Muscle of leg (tissue), 11 donors: ENCODE measurements around the gene SLC7A11. TPM values are rescaled to one million over a fixed set of nuclear protein-coding genes. Genes with fewer than 3 reads are reported as not detected.
A peak's percentile ranks its signal among the peaks of the same experiment; 100 is the strongest.

Source experiments
- DNase-seq: peaks from one replicate; pipeline ENCODE4 v3.0.0; 2013
- H3K27ac ChIP-seq: one replicate; pipeline ENCODE4 v1.5.1; 2013; ENCODE audit warnings: mild to moderate bottlenecking, low read length, control low read depth
- H3K27me3 ChIP-seq: one replicate; pipeline ENCODE4 v1.6.1; 2013; ENCODE audit warnings: low read length; ENCODE audit not compliant: control insufficient read depth, insufficient read depth
- H3K36me3 ChIP-seq: one replicate; pipeline ENCODE4 v1.6.1; 2013; ENCODE audit warnings: low read length; ENCODE audit not compliant: control insufficient read depth, insufficient read depth
- H3K4me1 ChIP-seq: one replicate; pipeline ENCODE4 v1.6.1; 2013; ENCODE audit warnings: low read length; ENCODE audit not compliant: control insufficient read depth, insufficient read depth
- H3K4me3 ChIP-seq: one replicate; pipeline ENCODE4 v1.5.1; 2013; ENCODE audit warnings: low read length, control low read depth
- H3K9me3 ChIP-seq: replicated peaks from 2 replicates; pipeline ENCODE4 v1.6.1; 2013; ENCODE audit warnings: low read depth, low read length; ENCODE audit not compliant: control insufficient read depth
- WGBS: methylation state at CpG from one replicate; pipeline ENCODE4 v1.1.5; 2013; ENCODE audit warnings: missing lambda C conversion rate; ENCODE audit not compliant: insufficient coverage; 5-methylcytosine and 5-hydroxymethylcytosine counted together
- polyA plus RNA-seq, 8 donors: library from polyadenylated mRNA; unstranded; fragments of 120-200 nt; gene quantifications; one replicate each; pipeline versions ENCODE4 v1.2.1 to v1.2.3, GENCODE V29; 2013; ENCODE audit warnings: inconsistent platforms in 1 of 8, low replicate concordance in 1 of 8; ENCODE audit not compliant: insufficient read length in 8 of 8, insufficient read depth in 1 of 8
- total RNA-seq: library from RNA; stranded (reverse); fragments of 120-200 nt; gene quantifications from one replicate; pipeline ENCODE4 v1.2.4, GENCODE V29; 2013

SLC7A11 gene
- total and polyA plus RNA-seq, 9 donors, result 0.50 to 1.2 (median 0.80) TPM

DNA sequence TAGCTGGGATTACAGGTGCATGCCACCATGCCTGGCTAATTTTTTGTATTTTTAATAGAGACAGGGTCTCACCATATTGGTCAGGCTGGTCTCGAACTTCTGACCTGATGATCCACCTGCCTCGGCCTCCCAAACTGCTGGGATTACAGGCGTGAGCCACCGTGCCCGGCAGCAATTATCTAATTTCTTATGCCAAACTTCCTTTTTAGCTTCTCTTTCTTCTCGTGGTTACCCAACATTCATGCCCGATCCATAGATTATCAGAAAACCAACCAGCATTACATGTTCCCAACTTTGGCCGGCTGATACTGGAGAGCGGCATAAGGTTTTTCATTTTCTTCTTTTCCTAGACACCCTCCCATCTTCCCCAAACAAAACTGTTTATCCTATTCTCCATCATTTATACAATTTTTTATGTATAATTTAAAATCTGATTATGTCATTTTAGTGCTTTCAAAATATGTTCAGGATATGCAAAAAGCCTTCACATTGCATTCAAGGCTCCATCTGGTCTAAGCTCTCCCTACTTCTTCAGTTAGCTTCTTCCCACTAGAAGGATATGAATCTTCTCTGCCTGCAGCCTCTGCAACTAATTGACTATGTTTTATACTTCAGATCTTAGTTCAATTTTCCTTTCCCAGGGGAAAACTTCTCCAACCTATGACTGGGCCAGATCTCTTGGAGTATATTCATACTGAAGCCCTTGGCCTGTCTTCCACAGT is 8.7 kb downstream of the SLC7A11 start:
- 89% methylated on average over 8 of the region's 9 CpGs for WGBS
- no peaks in the 10 kb centered on the region for H3K36me3 ChIP-seq
- no peaks in the 10 kb centered on the region for H3K4me1 ChIP-seq

DNA sequence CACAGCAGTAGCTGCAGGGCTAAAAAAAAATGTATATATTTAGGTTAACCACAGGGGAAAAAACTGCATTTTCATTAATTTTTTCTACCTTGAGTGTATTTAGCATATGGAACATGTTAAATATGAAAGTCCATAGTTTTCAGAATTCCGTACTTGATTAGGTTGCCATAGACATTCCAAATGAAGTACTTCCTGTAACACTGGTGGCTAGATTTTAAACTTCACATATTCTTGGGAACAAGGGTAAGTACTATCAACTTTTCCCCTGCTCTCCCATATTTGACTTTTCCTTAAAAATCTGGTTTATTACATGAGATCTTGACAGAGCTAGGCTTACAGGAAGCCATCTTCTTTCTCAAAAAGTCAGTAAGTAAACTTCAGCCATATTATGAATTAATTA is 9.8 kb downstream of the SLC7A11 start:
- no peaks in the 10 kb centered on the region for H3K36me3 ChIP-seq

More for the DNA sequence above, 8.7 kb downstream of the SLC7A11 start:
- H3K27ac ChIP-seq, result no peak overlapping the region
- H3K9me3 ChIP-seq, result no peaks in the 10 kb centered on the region
- no peaks in the 10 kb centered on the region for H3K27me3 ChIP-seq
- no peak for DNase-seq
- H3K4me3 ChIP-seq, result no peak overlapping the region

GRCh38 chr4:138230048-138230447 is 12.1 kb downstream of the SLC7A11 start:
- Histone ChIP-seq H3K9me3 (no peaks in the 10 kb centered on the region), H3K36me3 (no peaks in the 10 kb centered on the region), H3K4me3 (no peak overlapping the region), H3K27me3 (no peaks in the 10 kb centered on the region), H3K27ac (no peak overlapping the region), H3K4me1 (no peaks in the 10 kb centered on the region)
- no CpG with 5 or more reads among the region's 3 CpGs for WGBS
- no peak for DNase-seq

More for the DNA sequence above, 9.8 kb downstream of the SLC7A11 start:
- Histone ChIP-seq H3K27me3 (no peaks in the 10 kb centered on the region), H3K4me1 (no peaks in the 10 kb centered on the region), H3K9me3 (no peaks in the 10 kb centered on the region), H3K4me3 (no peak overlapping the region), H3K27ac (no peak overlapping the region)
- DNase-seq, result no peak
- no CpG with 5 or more reads among the region's 1 CpG for whole genome bisulfite sequencing

DNA sequence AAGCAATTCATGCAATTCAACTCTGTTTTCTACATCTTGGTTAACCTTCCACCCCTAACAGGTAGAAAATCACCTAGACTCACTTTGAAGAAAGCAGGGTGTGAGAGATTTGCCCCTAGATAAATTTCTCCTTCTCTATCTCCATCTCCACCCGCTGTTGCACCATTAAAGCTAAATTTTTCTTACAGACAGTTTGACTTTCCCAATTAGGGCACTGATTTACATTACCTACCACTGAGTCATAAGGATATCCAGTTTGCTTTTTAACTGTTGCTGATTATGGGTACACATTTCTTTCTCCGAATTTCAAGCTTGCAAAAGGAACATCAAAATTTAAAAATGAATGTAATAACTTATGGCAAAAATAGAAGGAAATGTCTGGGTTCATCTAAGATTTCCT is 13.0 kb downstream of the SLC7A11 start:
- no peaks in the 10 kb centered on the region for H3K27me3 ChIP-seq
- DNase-seq, result no peak
- no peaks in the 10 kb centered on the region for H3K4me1 ChIP-seq
- no CpG with 5 or more reads among the region's 2 CpGs for WGBS
- H3K4me3 ChIP-seq, result no peak overlapping the region
- H3K36me3 ChIP-seq, result no peaks in the 10 kb centered on the region
- no peaks in the 10 kb centered on the region for H3K9me3 ChIP-seq
- no peak overlapping the region for H3K27ac ChIP-seq

- peaks cover 4% of the 10 kb centered on the region for H3K4me1 ChIP-seq
- no peak for DNase-seq
- no peaks in the 10 kb centered on the region for H3K9me3 ChIP-seq
- 48% methylated on average over 2 of the region's 3 CpGs for WGBS
- H3K27me3 ChIP-seq, result no peaks in the 10 kb centered on the region
- H3K27ac ChIP-seq, result no peak overlapping the region
- H3K4me3 ChIP-seq, result no peak overlapping the region
- H3K36me3 ChIP-seq, result no peaks in the 10 kb centered on the region
Observed at GRCh38 chr4:138226351-138226750, 15.8 kb downstream of the SLC7A11 start.

DNA sequence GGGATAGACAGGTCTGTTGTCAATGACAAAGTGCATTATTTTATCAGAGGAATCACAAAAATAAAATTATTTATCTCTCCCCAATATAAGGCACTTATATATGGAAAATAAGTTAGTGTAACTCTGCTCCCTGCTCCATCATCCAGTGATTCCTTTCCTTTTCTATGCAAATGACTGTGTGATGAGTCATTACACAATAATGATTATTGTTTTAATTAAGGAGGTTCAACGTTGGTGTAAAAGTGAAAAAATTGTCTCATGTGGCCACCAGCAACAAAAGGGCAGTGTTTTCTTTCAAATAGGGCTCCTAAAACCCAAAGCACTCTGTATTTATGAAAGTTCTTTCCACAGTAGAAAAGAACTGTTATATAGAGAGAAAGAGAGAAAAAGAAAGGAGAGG is 16.7 kb downstream of the SLC7A11 start:
- no peak for DNase-seq
- H3K27me3 ChIP-seq, result no peaks in the 10 kb centered on the region
- H3K36me3 ChIP-seq, result no peaks in the 10 kb centered on the region
- no peak overlapping the region for H3K27ac ChIP-seq
- no peaks in the 10 kb centered on the region for H3K9me3 ChIP-seq
- peaks cover 4% of the 10 kb centered on the region for H3K4me1 ChIP-seq
- WGBS, result no CpG with 5 or more reads among the region's 1 CpG
- H3K4me3 ChIP-seq, result no peak overlapping the region

DNA sequence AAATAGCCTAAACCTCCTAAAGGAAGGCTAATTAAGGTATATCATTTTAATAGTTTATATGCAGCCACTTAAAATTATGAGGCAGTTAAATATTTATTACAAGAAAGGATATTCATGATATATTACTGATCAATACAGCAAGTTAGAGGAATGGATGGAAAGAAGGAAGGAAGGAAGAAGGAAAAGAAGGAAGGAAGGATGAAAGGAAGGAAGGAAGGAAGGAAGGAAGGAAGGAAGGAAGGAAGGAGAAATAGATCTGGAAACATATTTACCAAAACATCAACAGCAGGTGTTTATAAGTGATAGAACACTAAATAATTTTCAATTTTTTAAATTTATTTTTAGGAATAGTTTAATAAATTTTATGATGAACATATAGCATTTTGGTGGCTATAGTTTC is 17.5 kb downstream of the SLC7A11 start:
- Histone ChIP-seq H3K27me3 (no peaks in the 10 kb centered on the region), H3K9me3 (no peaks in the 10 kb centered on the region), H3K27ac (no peak overlapping the region), H3K4me1 (peaks cover 4% of the 10 kb centered on the region), H3K36me3 (no peaks in the 10 kb centered on the region), H3K4me3 (no peak overlapping the region)
- DNase-seq, result no peak

DNA sequence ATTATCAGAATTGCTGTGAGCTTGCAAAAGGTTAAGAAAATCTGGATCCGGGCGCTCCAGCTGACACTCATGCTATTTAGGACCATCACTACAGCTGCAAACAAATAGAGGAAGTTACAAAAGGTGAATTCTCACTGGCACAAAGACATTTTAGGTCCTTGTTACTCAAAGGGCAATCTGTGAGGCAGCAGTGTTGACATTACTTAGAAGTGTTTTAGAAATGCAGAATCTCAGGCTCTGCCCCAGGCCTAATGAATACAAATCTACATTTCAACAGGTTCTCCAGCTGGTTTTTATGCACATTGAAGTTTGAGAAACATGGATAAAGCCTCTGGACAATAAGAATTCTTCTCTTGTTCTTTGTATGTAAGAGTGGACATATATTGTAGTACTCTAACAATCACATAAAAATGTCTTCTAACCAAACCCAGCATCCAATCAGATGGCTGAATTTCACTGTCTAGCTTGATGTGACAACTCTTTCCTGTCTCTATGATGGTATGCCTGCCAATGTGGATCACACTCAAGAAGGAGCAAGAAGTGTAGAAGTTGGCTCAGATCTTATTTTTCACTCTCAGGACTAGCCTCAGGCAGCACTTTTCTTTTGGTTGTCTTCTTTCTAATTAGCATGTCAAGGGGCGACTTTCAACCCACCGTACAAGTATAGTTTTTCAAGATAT is 18.8 kb downstream of the SLC7A11 start:
- Histone ChIP-seq H3K9me3 (no peaks in the 10 kb centered on the region), H3K4me3 (no peak overlapping the region), H3K4me1 (peaks cover 4% of the 10 kb centered on the region), H3K27me3 (no peaks in the 10 kb centered on the region), H3K27ac (no peak overlapping the region), H3K36me3 (no peaks in the 10 kb centered on the region)
- no peak for DNase-seq
- WGBS, result no CpG with 5 or more reads among the region's 4 CpGs

DNA sequence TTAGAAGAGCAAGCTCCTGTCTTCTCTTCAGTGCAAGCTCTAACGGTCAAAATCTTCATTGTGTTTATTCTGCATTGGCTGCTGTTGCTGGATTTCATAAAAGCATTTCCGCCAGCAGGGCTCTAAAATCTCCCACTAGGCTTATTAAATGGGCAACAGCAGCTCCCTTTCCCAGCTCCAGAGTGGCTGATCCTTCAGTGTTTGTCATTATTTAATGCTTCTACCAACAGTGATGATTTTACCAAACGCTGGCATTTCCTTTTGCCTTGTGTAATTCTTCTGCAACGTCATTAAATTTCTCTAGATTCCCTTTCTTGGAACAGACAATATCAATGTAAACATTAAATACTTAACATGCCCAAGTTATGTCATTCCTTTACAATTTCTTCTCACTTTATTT is 20.1 kb downstream of the SLC7A11 start:
- Histone ChIP-seq H3K9me3 (no peaks in the 10 kb centered on the region), H3K27me3 (no peaks in the 10 kb centered on the region), H3K27ac (peak overlapping the region; percentile 29), H3K4me3 (no peak overlapping the region), H3K4me1 (peaks cover 4% of the 10 kb centered on the region), H3K36me3 (no peaks in the 10 kb centered on the region)
- DNase-seq, result peak; percentile 75
- 0% methylated on average over 1 of the region's 4 CpGs for WGBS

- H3K27ac ChIP-seq, result no peak overlapping the region
- peaks cover 4% of the 10 kb centered on the region for H3K4me1 ChIP-seq
- H3K27me3 ChIP-seq, result no peaks in the 10 kb centered on the region
- no peak overlapping the region for H3K4me3 ChIP-seq
- WGBS, result 0% methylated on average over 1 of the region's 5 CpGs
- no peaks in the 10 kb centered on the region for H3K9me3 ChIP-seq
- no peaks in the 10 kb centered on the region for H3K36me3 ChIP-seq
- no peak for DNase-seq
Observed at GRCh38 chr4:138218976-138219375, 23.2 kb downstream of the SLC7A11 start.
